ENCODE measurements around the gene STAB1.

DNA sequence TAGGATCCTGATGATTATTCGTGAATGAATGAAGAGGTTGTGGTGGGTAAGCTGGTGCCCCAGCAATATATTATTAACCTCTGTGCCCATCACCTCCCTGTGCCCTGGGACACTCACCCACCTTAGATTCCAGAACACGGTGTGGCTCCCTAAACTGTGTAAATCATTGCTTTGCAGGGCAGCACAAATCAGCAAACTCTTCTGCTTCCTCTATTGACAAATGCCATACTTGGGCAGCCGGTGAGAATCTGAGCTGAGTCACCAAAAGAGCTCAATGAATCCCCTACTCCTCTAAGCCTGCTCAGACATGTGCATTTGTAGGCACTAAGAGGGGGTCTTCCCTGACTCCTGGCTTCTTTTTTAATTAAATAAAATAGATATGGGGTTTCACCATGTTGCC lies 57.0 kb downstream of the STAB1 start:
- TF ChIP-seq, protein P1, sequence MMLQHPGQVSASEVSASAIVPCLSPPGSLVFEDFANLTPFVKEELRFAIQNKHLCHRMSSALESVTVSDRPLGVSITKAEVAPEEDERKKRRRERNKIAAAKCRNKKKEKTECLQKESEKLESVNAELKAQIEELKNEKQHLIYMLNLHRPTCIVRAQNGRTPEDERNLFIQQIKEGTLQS (IDR thresholded peaks at IDR 0.05; ENCODE audit: borderline replicate concordance, extremely low read depth, low read depth, low read length): no peak
- no peak for TF ChIP-seq NRF1 (conservative IDR thresholded peaks at IDR 0.05; ENCODE audit: low read depth, low read length)
- TF ChIP-seq EZH2 (IDR thresholded peaks at IDR 0.05; ENCODE audit: borderline replicate concordance, control insufficient read depth, low read depth, low read length): no peak
- TF ChIP-seq CTCF (IDR thresholded peaks at IDR 0.05 in 2 of 3, conservative IDR thresholded peaks at IDR 0.05 in 1 of 3; ENCODE audit: control insufficient read depth in 2 of 3, extremely low read depth in 1 of 3, insufficient read depth in 1 of 3, low read depth in 3 of 3, low read length in 3 of 3): no peak
- no peak for TF ChIP-seq POLR2A (IDR thresholded peaks at IDR 0.05; ENCODE audit: low read depth, low read length)
- no peak for TF ChIP-seq NR2C2 (IDR thresholded peaks at IDR 0.05; ENCODE audit: borderline replicate concordance, control insufficient read depth, insufficient read length, low read depth)
- TF ChIP-seq HDAC2 (IDR thresholded peaks at IDR 0.05): no peak
- no peak for TF ChIP-seq POLR2AphosphoS5 (IDR thresholded peaks at IDR 0.05; ENCODE audit: low read length)
- TF ChIP-seq RFX5 (IDR thresholded peaks at IDR 0.05; ENCODE audit: low read depth, low read length): no peak
- TF ChIP-seq EP300 (IDR thresholded peaks at IDR 0.05; ENCODE audit: borderline replicate concordance in 1 of 2, control insufficient read depth in 1 of 2, low read depth in 2 of 2, low read length in 2 of 2): no peak
- no peak for TF ChIP-seq SIN3A (IDR thresholded peaks at IDR 0.05; ENCODE audit: low read depth, low read length)

Data from GM12878 (cell line).